Stimulated activated CD4-positive, alpha-beta T cell treated with anti-CD3 and anti-CD28 coated beads, TNF-alpha, amount 100 ng/mL, for 48 hours (primary cell): ENCODE results near the gene HACD4.

Source experiments
- DNase-seq, 3 donors: peaks; one replicate each; pipeline ENCODE4 v3.0.0-alpha.2; 2020; ENCODE audit warnings: low read depth in 3 of 3

HACD4 gene, protein sequence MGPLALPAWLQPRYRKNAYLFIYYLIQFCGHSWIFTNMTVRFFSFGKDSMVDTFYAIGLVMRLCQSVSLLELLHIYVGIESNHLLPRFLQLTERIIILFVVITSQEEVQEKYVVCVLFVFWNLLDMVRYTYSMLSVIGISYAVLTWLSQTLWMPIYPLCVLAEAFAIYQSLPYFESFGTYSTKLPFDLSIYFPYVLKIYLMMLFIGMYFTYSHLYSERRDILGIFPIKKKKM

DNA sequence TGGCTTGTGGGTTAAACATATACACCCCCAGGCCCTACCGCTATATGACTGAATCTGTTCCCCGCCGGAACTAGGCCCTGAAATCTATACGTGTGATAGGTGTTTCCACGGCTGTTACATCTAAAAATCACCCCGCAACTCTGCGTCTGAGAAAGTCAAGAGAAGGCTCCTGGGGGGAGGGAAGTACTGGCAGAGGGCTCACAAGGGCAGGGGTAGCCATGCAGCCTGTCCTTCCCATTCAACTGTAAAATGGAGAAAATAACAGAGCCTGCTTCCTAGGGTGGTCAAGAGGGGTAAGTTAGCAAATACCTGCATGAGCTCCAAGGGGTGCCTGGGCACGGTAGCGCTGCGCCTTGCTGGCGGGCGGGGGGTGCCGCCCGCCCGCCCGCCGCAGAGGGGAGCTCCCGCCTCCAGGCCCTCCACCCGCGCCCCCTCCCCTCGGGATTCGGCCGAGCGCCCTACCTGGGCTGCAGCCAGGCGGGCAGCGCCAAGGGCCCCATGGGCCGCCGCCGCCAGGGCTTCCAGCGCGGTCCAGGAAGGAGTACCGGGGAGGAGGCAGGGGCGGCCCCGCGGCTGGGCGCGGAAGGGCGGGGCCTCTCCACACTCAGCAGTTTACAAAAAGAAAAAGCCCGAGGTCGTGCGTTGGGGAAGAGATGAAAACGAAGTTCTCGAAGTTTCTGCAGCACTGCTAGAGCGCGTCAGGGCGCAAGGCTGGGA, at the start of gene HACD4:
HACD4 (minus strand) TSS at position 550 of the 717 bp plus-strand sequence; CDS start at position 500, 50 bp downstream.
- peak; percentile 31 to 37 (median 35) for DNase-seq

DNA sequence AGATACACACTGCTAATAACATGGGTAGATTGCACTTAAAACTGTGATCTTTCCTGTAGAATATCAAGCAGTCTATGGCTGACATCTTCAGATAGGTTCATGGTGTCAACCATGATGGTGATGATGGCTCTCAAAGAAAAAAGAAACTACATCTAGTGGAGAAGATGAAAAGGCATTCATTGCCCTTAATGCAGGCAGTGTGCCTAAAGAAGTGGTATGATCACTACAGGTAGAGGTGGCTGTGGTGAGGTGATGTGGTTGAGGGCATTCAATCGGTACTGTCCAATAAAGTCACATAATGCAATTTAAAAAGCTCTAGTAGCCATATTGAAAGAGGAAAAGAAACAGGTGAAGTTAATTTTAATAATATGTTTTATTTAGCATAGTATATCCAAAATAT, 49.4 kb upstream of the HACD4 start:
- no peak for DNase-seq

DNA sequence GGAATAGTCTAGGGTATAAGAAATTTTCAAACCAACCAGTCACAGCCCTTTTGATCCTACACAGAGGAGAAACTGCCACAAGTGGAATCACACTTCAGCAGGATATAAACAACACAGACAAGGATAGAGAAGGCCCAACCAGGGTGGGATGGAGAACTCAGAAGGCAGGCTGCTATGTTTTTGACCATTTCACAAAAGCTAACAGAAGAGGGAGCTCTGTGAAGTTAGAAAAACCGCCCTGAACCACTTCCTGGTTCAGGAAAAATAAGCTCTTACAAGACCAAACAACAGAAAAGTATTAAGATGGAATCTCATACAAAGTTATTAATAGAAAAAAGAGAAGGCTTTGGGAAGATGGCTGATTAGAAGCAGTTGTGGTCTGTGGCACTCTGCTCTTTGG, 47.3 kb upstream of the HACD4 start:
- no peak for DNase-seq

- no peak for DNase-seq
Observed at GRCh38 chr9:21077781-21078180, 46.3 kb upstream of the HACD4 start, which contains the start of gene IFNB1. Gene IFNB1, minus strand, starts transcription at chr9:21077942. Its CDS starts 73 bp downstream, at chr9:21077869.

DNA sequence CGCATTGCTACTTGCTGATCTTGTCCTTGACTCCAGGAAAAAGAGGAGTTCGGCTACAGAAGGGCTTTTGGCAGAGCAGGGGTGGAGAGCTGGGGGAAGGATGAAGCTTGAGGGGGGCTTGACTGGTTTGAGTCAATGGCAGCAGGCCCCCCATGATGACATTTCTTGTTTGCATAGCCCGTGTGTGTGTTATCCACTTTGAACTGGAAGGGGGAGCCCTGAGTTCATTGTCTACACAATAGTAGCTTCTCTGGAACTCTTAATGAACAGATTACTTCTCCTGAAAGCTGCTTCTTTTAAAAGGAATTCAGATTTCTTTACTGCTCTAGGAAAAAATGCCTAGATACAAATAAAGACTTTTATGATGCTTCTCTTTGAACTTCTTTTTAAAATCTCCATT, 44.0 kb upstream of the HACD4 start:
- no peak for DNase-seq

DNA sequence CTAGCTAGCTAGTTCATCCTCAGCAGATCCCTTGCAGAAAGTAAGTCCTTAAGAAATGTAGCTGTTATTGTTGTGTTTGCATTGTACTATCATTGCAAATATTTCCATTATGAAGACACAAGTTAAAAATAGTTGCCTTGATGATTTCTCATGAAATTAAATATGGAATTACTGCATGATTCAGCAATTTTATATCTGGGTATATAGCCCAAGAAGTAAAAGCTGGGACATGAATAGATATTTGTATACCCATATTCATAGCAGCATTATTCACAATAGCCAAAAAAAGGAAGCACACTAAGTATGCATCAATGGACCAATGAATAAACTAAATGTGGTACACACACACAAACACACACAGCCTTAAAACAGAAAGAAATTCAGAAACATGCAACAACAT, 39.5 kb upstream of the HACD4 start:
- no peak for DNase-seq

DNA sequence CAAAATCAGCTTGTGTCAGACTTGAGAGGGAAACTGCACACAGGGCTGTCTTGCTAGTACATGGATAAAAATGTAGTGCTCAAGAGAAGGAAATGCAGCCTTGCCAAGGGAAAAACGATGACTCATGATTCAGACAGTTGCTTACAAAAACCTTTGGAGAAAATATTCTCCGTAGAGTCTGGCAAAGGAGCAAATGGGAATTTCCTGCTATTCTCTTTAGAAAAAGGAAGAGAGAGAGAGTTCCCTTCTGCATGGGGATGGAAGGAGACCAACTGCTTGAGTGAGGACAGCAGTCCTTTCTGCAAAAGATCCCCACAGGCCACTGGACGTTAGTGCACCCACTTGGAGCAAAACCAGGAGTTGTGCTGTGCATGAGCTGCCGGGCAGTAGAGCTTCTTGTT, 38.7 kb upstream of the HACD4 start:
- DNase-seq: no peak

- no peak for DNase-seq
Observed at GRCh38 chr9:21060919-21061561, 29.6 kb upstream of the HACD4 start.

GRCh38 chr9:21056931-21057330, 25.5 kb upstream of the HACD4 start:
- no peak for DNase-seq

- no peak for DNase-seq
Observed at GRCh38 chr9:21053851-21054250, 22.4 kb upstream of the HACD4 start.

GRCh38 chr9:21047281-21047691, 15.8 kb upstream of the HACD4 start:
- no peak for DNase-seq

GRCh38 chr9:21043841-21044240, 12.4 kb upstream of the HACD4 start:
- DNase-seq: no peak

- no peak for DNase-seq
Observed at GRCh38 chr9:21042466-21042865, 11.0 kb upstream of the HACD4 start.

- no peak for DNase-seq
Observed at GRCh38 chr9:21039302-21039701, 7.9 kb upstream of the HACD4 start.

- no peak for DNase-seq
Observed at GRCh38 chr9:21037278-21037677, 5.8 kb upstream of the HACD4 start.

GRCh38 chr9:21031808-21032183, 356 bp upstream of the HACD4 start:
- no peak for DNase-seq

DNA sequence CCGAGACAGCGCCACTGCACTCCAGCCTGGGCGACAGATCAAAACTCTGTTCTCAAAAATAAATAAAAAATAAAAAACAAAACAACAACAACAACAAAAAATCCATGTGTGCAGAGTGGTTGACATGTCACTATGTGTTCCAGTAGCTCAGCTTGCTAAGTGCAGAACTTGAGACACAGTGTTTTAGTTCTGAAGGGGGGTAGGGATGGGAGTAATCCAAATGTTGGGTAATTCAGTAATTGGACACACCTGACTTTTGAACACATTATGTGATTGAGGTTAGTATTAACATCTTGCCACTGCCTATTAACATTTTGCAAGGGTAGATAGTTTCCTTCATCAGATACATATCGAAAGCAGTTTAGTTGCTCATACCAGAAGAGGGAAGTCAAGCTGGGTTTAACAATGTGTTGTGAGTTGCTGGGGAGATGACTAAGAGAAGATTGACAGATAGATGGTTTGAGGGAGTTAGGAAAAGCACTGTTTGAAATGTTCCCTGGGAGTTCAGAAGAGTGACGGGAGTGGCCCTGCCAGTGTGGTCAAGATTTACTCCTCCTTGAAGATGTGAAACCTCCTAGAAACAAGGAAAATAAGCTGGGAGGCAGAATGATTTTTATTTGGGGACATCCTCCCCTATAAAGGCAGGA, 928 bp downstream of the HACD4 start:
- DNase-seq: no peak

GRCh38 chr9:21029661-21030060, 1.8 kb downstream of the HACD4 start:
- DNase-seq: no peak

- no peak for DNase-seq
Observed at GRCh38 chr9:21028466-21028865, 3.0 kb downstream of the HACD4 start.

- no peak for DNase-seq
Observed at GRCh38 chr9:21027295-21027694, 4.1 kb downstream of the HACD4 start.

DNA sequence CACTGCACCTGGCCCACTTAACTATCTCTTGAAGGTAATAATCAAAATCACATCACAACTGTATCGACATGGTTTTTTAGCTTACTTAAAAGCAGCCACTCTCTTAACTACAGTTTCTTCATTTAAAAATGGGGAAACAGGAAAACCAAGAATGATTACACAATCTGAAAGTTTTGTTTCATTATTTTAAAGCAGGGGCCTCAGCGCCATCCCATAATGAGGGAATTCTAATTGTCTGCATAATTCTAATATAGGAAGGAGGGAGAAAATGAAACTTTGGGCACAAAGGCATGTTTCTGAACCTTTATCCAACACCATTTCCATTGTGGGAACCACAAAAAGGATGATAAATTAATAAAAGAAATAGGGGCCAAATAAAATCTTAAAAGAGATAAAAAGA, 7.6 kb downstream of the HACD4 start:
- no peak for DNase-seq

- DNase-seq: no peak
Observed at GRCh38 chr9:21018177-21018576, 13.3 kb downstream of the HACD4 start.
